GM19468 (cell line): Measurements from ENCODE around the gene PORCN.
"Not testable (repeated sequence)": the region's sequence is repeated elsewhere in the genome, so short reads cannot be mapped to it uniquely, and the experiment has no call there.

Experiments used
- ATAC-seq: cut with Tn5 transposase; IDR thresholded peaks from one replicate; pipeline ENCODE4 v1.9.1; 2021; ENCODE audit warnings: mild to moderate bottlenecking, moderate library complexity, moderate number of reproducible peaks; ENCODE audit not compliant: unreplicated experiment; ENCODE audit errors: extremely low read depth

The PORCN gene

GRCh38 chrX:48509245-48509590 is 426 bp downstream of the PORCN start:
- no peak for ATAC-seq

GRCh38 chrX:48509619-48510018 is 827 bp downstream of the PORCN start:
- ATAC-seq, result no peak

GRCh38 chrX:48511560-48511959 is 2.8 kb downstream of the PORCN start:
- ATAC-seq, result no peak

GRCh38 chrX:48512371-48512935 is 3.7 kb downstream of the PORCN start:
- no peak for ATAC-seq

GRCh38 chrX:48513670-48514069 is 4.9 kb downstream of the PORCN start:
- no peak for ATAC-seq

GRCh38 chrX:48514126-48514806 is 5.5 kb downstream of the PORCN start:
- ATAC-seq, result no peak

GRCh38 chrX:48514868-48515460 is 6.2 kb downstream of the PORCN start:
- ATAC-seq, result no peak

GRCh38 chrX:48515842-48516241 is 7.0 kb downstream of the PORCN start:
- no peak for ATAC-seq

- ATAC-seq, result no peak
These were observed 7.5 kb downstream of the PORCN start for GRCh38 chrX:48516285-48516684.

GRCh38 chrX:48516987-48517386 is 8.2 kb downstream of the PORCN start:
- no peak for ATAC-seq

- not testable (repeated sequence) for ATAC-seq
These were observed 10.7 kb downstream of the PORCN start for GRCh38 chrX:48519481-48519880.

GRCh38 chrX:48520455-48520854 is 11.7 kb downstream of the PORCN start:
- no peak for ATAC-seq

GRCh38 chrX:48520976-48521352 is 12.2 kb downstream of the PORCN start:
- ATAC-seq, result no peak

- ATAC-seq, result peak; percentile 93
These were observed 12.8 kb downstream of the PORCN start, which contains the start of gene EBP for GRCh38 chrX:48521353-48522243. TSS of gene EBP (plus strand) at chrX:48521808. CDS start at chrX:48523772, 1,964 bp downstream.

- no peak for ATAC-seq
These were observed 13.5 kb downstream of the PORCN start for GRCh38 chrX:48522291-48522690.

GRCh38 chrX:48523682-48524081 is 14.9 kb downstream of the PORCN start:
- ATAC-seq, result no peak

GRCh38 chrX:48525853-48526252 is 17.1 kb downstream of the PORCN start:
- not testable (repeated sequence) for ATAC-seq

GRCh38 chrX:48530736-48531135 is 21.9 kb downstream of the PORCN start:
- no peak for ATAC-seq

GRCh38 chrX:48531358-48531959 is 22.7 kb downstream of the PORCN start:
- ATAC-seq, result no peak

- ATAC-seq, result no peak
These were observed 23.4 kb downstream of the PORCN start for GRCh38 chrX:48532161-48532560.
